Choroid plexus epithelial cell (primary cell): ENCODE results near the gene CFAP20.
"Not testable (repeated sequence)": the region's sequence is repeated elsewhere in the genome, so short reads cannot be mapped to it uniquely, and the experiment has no call there.

ENCODE experiments used
- DNase-seq: peaks from one replicate; pipeline ENCODE4 v3.0.0-alpha.2; 2010; ENCODE audit warnings: low read depth
- H3K4me3 ChIP-seq: 2 replicates; pipeline ENCODE4 v1.5.1; 2011; ENCODE audit warnings: low read depth, mild to moderate bottlenecking, control low read depth, low read length, moderate library complexity
- CTCF ChIP-seq: conservative IDR thresholded peaks from 2 replicates; pipeline ENCODE4 v1.5.1; 2011; ENCODE audit warnings: low read depth, mild to moderate bottlenecking, control low read depth, inconsistent platforms, low read length, moderate library complexity

CFAP20 gene

GRCh38 chr16:58082381-58082780, 46.8 kb downstream of the CFAP20 start:
- DNase-seq, result no peak
- TF ChIP-seq CTCF, result no peak
- H3K4me3 ChIP-seq, result no peak overlapping the region

GRCh38 chr16:58080657-58081056, 48.5 kb downstream of the CFAP20 start:
- DNase-seq, H3K4me3 ChIP-seq: not testable (repeated sequence)

- no peak for DNase-seq
- no peak overlapping the region for H3K4me3 ChIP-seq
- no peak for TF ChIP-seq CTCF
Observed at GRCh38 chr16:58077796-58078195, 51.4 kb downstream of the CFAP20 start.

- DNase-seq, result no peak
- TF ChIP-seq CTCF, result no peak
- H3K4me3 ChIP-seq, result no peak overlapping the region
Observed at GRCh38 chr16:58076514-58076913, 52.7 kb downstream of the CFAP20 start.

- H3K4me3 ChIP-seq, result no peak overlapping the region
- TF ChIP-seq CTCF, result no peak
- DNase-seq, result no peak
Observed at GRCh38 chr16:58074657-58075056, 54.5 kb downstream of the CFAP20 start.

- not testable (repeated sequence) for H3K4me3 ChIP-seq, DNase-seq
Observed at GRCh38 chr16:58073086-58073485, 56.1 kb downstream of the CFAP20 start.

- not testable (repeated sequence) for DNase-seq, H3K4me3 ChIP-seq
Observed at GRCh38 chr16:58072134-58072533, 57.0 kb downstream of the CFAP20 start.

GRCh38 chr16:58070585-58070984, 58.6 kb downstream of the CFAP20 start:
- no peak overlapping the region for H3K4me3 ChIP-seq
- no peak for TF ChIP-seq CTCF
- DNase-seq, result no peak
